Tibial nerve (tissue), 3 donors: ENCODE results near the gene SLC12A2.

Experiments used
- POLR2A ChIP-seq, 2 donors: fragments of 450-650 bp; IDR thresholded peaks; one replicate each; pipeline ENCODE4 v1.6.1; 2017; ENCODE audit warnings: antibody characterized with exemption in 2 of 2, mild to moderate bottlenecking in 2 of 2, moderate library complexity in 2 of 2
- TF ChIP-seq, protein P1 (sequence below), 5 experiments: fragments of 200-600 bp in 3 of 5; fragments of 450-650 bp in 2 of 5; sonication (generic) in 3 of 5; IDR thresholded peaks; one replicate each; pipeline ENCODE4 v1.5.1; 2016 to 2019; ENCODE audit warnings: antibody characterized with exemption in 5 of 5, mild to moderate bottlenecking in 3 of 5, moderate library complexity in 2 of 5

DNA sequence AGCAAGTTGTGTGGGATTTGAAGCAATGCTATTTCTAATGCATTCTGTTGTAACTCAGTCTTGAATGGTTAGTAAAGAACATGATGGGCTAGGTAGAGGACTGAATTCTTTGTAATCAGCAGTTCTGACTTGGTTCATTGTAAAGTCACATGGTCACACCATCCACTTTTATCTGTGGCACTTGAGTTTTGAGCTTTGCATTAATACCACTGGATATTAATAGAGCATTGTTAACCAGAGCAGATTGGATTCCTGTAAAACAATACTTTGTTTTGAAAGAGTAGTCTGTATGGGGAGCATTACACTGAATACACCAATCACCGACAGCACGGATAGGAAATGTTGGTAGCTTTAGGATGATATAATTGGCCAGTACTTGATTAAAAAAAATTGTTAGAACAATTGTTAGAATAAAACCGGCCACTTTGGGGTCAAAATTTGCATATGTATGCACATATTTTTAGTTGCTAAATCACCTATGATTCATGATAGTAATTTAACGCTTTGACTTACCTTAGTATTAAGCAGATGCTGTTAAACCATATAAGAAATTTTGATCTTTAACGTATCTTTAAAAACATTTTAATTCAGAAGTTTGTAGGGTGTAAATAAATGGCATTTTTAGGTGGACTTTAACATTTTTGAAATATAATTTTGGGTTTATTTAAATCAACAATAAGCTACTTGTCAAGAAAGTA is 17.4 kb downstream of the SLC12A2 start:
- no peak for TF ChIP-seq POLR2A (IDR thresholded peaks at IDR 0.05)
- TF ChIP-seq, protein P1, sequence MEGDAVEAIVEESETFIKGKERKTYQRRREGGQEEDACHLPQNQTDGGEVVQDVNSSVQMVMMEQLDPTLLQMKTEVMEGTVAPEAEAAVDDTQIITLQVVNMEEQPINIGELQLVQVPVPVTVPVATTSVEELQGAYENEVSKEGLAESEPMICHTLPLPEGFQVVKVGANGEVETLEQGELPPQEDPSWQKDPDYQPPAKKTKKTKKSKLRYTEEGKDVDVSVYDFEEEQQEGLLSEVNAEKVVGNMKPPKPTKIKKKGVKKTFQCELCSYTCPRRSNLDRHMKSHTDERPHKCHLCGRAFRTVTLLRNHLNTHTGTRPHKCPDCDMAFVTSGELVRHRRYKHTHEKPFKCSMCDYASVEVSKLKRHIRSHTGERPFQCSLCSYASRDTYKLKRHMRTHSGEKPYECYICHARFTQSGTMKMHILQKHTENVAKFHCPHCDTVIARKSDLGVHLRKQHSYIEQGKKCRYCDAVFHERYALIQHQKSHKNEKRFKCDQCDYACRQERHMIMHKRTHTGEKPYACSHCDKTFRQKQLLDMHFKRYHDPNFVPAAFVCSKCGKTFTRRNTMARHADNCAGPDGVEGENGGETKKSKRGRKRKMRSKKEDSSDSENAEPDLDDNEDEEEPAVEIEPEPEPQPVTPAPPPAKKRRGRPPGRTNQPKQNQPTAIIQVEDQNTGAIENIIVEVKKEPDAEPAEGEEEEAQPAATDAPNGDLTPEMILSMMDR (IDR thresholded peaks at IDR 0.05): no peak
